Suppressor macrophage (primary cell): ENCODE results near the gene THAP5.
"Not testable (repeated sequence)": the region's sequence is repeated elsewhere in the genome, so short reads cannot be mapped to it uniquely, and the experiment has no call there.

Source experiments
- DNase-seq, 4 experiments: peaks; one replicate each; pipeline ENCODE4 v3.0.0-alpha.2; 2020 to 2022

Gene THAP5

GRCh38 chr7:108584211-108584610 is 14.7 kb upstream of the THAP5 start:
- no peak for DNase-seq

- DNase-seq = no peak
Observed at GRCh38 chr7:108581655-108582491, 12.4 kb upstream of the THAP5 start.

- no peak for DNase-seq
Observed at GRCh38 chr7:108580298-108580697, 10.8 kb upstream of the THAP5 start.

GRCh38 chr7:108578937-108579336 is 9.4 kb upstream of the THAP5 start:
- DNase-seq = no peak

GRCh38 chr7:108576116-108576515 is 6.6 kb upstream of the THAP5 start:
- DNase-seq = no peak

- no peak for DNase-seq
Observed at GRCh38 chr7:108575156-108575555, 5.7 kb upstream of the THAP5 start.

- DNase-seq = no peak
Observed at GRCh38 chr7:108572480-108572879, 3.0 kb upstream of the THAP5 start.

GRCh38 chr7:108570146-108570755 is 745 bp upstream of the THAP5 start:
- DNase-seq = peak; percentile 77 to 86 (median 86)

- DNase-seq = no peak
Observed at GRCh38 chr7:108568801-108569380, 615 bp downstream of the THAP5 start.

GRCh38 chr7:108565987-108566386 is 3.5 kb downstream of the THAP5 start:
- no peak for DNase-seq

- DNase-seq = no peak
Observed at GRCh38 chr7:108561047-108561619, 8.4 kb downstream of the THAP5 start.

- no peak for DNase-seq
Observed at GRCh38 chr7:108559253-108559652, 10.3 kb downstream of the THAP5 start.

- no peak for DNase-seq
Observed at GRCh38 chr7:108557617-108558016, 11.9 kb downstream of the THAP5 start.

GRCh38 chr7:108557191-108557590 is 12.3 kb downstream of the THAP5 start:
- no peak for DNase-seq

- not testable (repeated sequence) for DNase-seq
Observed at GRCh38 chr7:108556665-108557064, 12.8 kb downstream of the THAP5 start.

GRCh38 chr7:108548141-108548896 is 21.2 kb downstream of the THAP5 start:
- DNase-seq = not testable (repeated sequence)

- no peak for DNase-seq
Observed at GRCh38 chr7:108541478-108541877, 28.0 kb downstream of the THAP5 start.

GRCh38 chr7:108538685-108539084 is 30.8 kb downstream of the THAP5 start:
- not testable (repeated sequence) for DNase-seq

- not testable (repeated sequence) for DNase-seq
Observed at GRCh38 chr7:108538236-108538635, 31.3 kb downstream of the THAP5 start.

- no peak for DNase-seq
Observed at GRCh38 chr7:108537229-108537628, 32.3 kb downstream of the THAP5 start.

GRCh38 chr7:108535744-108536143 is 33.8 kb downstream of the THAP5 start:
- no peak for DNase-seq

GRCh38 chr7:108535257-108535656 is 34.2 kb downstream of the THAP5 start:
- DNase-seq = peak; percentile 24 to 67 (median 50)

GRCh38 chr7:108533712-108534111 is 35.8 kb downstream of the THAP5 start:
- DNase-seq = no peak
